Cardiac fibroblast (primary cell): ENCODE results near the gene DNTT.
A peak's percentile ranks its signal among the peaks of the same experiment; 100 is the strongest.

Source experiments
- DNase-seq, 2 donors: peaks; one replicate each; pipeline versions ENCODE4 v3.0.0 to v3.0.0-alpha.2; 2010; ENCODE audit warnings: low read depth in 2 of 2
- H3K4me3 ChIP-seq, 2 donors: replicated peaks in 1 of 2; 1 replicate in 1 of 2; 2 replicates in 1 of 2; pipeline ENCODE4 v1.5.1; 2011; ENCODE audit warnings: low read depth in 2 of 2, low read length in 2 of 2, mild to moderate bottlenecking in 2 of 2, moderate library complexity in 1 of 2
- CTCF ChIP-seq: IDR thresholded peaks from one replicate; pipeline ENCODE4 v1.5.1; 2011; ENCODE audit warnings: low read depth, mild to moderate bottlenecking, low read length, inconsistent platforms

DNTT gene

DNA sequence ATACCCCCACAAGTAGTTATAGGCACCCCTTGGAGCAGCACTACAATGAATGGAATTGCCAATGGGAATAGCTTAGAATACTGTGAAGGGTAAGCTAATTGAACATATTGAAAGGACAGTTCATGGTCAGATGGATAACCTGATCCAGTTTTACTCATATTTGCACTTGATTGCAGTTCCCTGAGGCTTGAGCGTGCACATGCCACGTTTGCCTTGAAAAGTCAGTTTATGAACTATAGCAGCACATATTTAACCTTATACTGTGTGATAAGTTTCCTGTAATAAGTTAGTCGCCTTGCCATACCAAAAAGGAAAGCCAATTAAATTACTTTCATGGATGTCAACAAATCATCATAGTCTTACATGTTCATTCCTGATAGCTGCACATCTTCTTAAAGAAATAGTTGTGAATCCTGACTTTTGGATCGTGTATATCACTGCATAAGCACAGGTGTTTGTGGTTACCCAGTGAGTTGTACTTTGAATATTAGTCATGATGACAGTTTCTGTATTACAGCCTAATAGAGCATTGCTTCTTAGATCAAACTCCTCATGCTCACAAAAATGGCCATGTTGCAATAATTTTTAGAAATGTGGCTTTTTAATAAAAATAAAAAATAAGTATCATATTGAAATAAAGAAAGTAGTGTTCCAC, 21.6 kb downstream of the DNTT start:
- no peak overlapping the region for H3K4me3 ChIP-seq
- no peak for DNase-seq
- no peak for TF ChIP-seq CTCF

- no peak for DNase-seq
- H3K4me3 ChIP-seq, result no peak overlapping the region
- TF ChIP-seq CTCF, result no peak
Measured at GRCh38 chr10:96327462-96327861, 23.2 kb downstream of the DNTT start.

GRCh38 chr10:96333101-96333500, 28.9 kb downstream of the DNTT start:
- no peak for DNase-seq
- H3K4me3 ChIP-seq, result no peak overlapping the region
- TF ChIP-seq CTCF, result no peak

DNA sequence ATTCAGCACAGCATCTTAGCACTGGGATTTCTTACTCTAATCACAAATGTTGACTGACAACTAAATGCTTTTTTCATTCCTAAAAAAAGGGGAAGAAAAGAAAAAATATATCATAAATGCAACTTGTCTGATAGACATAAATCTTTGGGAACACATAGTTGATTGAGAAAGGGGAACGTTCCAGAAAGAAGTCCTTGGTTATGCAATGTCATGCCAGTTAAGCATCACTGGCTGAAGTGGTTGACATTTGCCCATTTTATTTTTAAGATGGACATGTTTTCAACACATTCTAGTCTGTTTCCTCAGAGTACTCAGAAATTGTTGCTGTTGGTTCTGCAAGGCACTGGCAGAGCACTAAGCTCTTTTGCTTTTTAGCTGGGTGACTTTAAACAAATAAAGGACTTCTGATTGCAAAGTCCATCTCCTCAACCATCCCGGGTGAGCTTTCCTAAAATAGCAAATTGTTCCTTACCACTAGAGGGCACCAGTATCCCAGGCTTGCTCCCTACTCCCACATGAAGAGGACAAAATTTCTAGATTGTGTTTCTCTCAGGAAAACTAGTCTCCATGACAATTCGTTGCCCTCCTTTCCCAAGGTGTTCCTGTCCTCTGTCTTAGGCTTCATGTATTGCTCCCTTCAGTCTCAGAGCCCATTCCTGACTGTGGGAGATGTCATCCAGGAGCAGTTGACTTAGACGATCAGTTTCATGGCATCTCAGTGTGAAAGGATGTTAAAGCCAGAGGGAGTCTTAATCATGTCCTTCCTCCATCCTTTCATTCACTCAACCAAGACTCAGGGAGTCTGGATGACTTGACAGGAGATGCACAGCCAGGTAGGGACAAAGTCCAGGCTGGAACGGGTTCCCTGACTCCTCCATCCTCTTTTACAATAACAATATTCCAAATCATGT, 30.6 kb downstream of the DNTT start:
- TF ChIP-seq CTCF, result peak; percentile 84
- peak; percentile 57 to 58 for DNase-seq
- H3K4me3 ChIP-seq, result no peak overlapping the region

GRCh38 chr10:96337106-96337505, 32.9 kb downstream of the DNTT start:
- no peak overlapping the region for H3K4me3 ChIP-seq
- DNase-seq, result no peak
- no peak for TF ChIP-seq CTCF

DNA sequence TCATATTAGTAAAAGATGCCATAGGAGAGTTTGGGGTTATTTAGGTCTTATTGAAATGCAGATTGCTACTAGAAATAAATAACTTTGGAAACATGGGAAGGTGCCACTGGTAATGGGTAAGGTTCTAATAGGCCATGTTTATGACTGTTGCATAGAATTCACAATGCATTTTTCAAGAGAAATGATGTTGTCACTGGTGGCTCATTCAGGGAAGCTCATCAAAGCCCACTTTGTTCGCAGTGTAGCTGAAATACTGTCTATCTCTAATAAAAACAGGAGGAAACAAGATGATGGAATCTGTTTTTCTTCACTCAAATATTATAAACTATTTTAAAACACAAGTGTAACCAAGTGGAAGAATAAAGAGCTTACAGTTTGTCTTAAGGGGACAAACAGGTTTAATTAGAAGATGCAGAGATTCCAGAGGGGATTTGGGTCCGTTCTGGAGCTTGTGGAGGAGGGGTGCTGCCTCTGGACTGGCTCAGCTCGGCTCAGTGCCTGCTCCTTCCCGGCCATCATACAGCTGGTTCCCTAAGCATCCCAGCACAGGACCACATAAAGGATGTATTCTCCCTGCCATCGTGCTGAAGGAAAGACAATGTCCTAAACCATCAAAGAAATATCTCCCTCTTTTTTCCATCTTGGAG, 34.2 kb downstream of the DNTT start:
- no peak for TF ChIP-seq CTCF
- H3K4me3 ChIP-seq, result no peak overlapping the region
- DNase-seq, result no peak
